A172 (cell line): ENCODE measurements around the gene SHROOM3. TPM values are rescaled to one million over a fixed set of nuclear protein-coding genes. Genes with fewer than 3 reads are reported as not detected.
"Not testable (repeated sequence)": the region's sequence is repeated elsewhere in the genome, so short reads cannot be mapped to it uniquely, and the experiment has no call there.

Experiments
- DNase-seq: peaks from one replicate; pipeline ENCODE4 v3.0.0-alpha.2; 2015; ENCODE audit warnings: low spot score
- total RNA-seq: library from RNA; depleted of rRNA; stranded (reverse); fragments of >200 nt; shearing (Covaris generic); gene quantifications from 2 replicates; pipeline ENCODE4 v1.2.3, GENCODE V29; 2014

Gene SHROOM3
- total RNA-seq, 1 experiment from 2014 or later, result 13.2 TPM

- DNase-seq, result no peak
Measured at GRCh38 chr4:76696109-76696508, 261.1 kb downstream of the SHROOM3 start.

- DNase-seq, result no peak
Measured at GRCh38 chr4:76697129-76697803, 262.2 kb downstream of the SHROOM3 start.

- DNase-seq, result no peak
Measured at GRCh38 chr4:76698141-76698540, 263.1 kb downstream of the SHROOM3 start.

GRCh38 chr4:76699751-76700310, 264.8 kb downstream of the SHROOM3 start:
- DNase-seq, result no peak

GRCh38 chr4:76702440-76703122, 267.6 kb downstream of the SHROOM3 start:
- no peak for DNase-seq

GRCh38 chr4:76703123-76703490, 268.1 kb downstream of the SHROOM3 start:
- peak; percentile 22 for DNase-seq

- peak; percentile 30 for DNase-seq
Measured at GRCh38 chr4:76703676-76704075, 268.6 kb downstream of the SHROOM3 start.

- DNase-seq, result peak; percentile 21
Measured at GRCh38 chr4:76704133-76704881, 269.3 kb downstream of the SHROOM3 start.

GRCh38 chr4:76705472-76705871, 270.4 kb downstream of the SHROOM3 start:
- no peak for DNase-seq

- no peak for DNase-seq
Measured at GRCh38 chr4:76706581-76706980, 271.6 kb downstream of the SHROOM3 start.

GRCh38 chr4:76708971-76709771, 274.1 kb downstream of the SHROOM3 start:
- no peak for DNase-seq

GRCh38 chr4:76709772-76710090, 274.7 kb downstream of the SHROOM3 start:
- no peak for DNase-seq

GRCh38 chr4:76712564-76712963, 277.5 kb downstream of the SHROOM3 start:
- DNase-seq, result no peak

- no peak for DNase-seq
Measured at GRCh38 chr4:76714226-76714625, 279.2 kb downstream of the SHROOM3 start.

- no peak for DNase-seq
Measured at GRCh38 chr4:76716020-76716419, 281.0 kb downstream of the SHROOM3 start.

GRCh38 chr4:76716658-76717057, 281.6 kb downstream of the SHROOM3 start:
- DNase-seq, result no peak

GRCh38 chr4:76717431-76717830, 282.4 kb downstream of the SHROOM3 start:
- no peak for DNase-seq

- DNase-seq, result no peak
Measured at GRCh38 chr4:76718021-76718420, 283.0 kb downstream of the SHROOM3 start.

- DNase-seq, result no peak
Measured at GRCh38 chr4:76718831-76719230, 283.8 kb downstream of the SHROOM3 start.

GRCh38 chr4:76720121-76720520, 285.1 kb downstream of the SHROOM3 start:
- DNase-seq, result no peak

GRCh38 chr4:76722146-76722545, 287.1 kb downstream of the SHROOM3 start:
- not testable (repeated sequence) for DNase-seq

- no peak for DNase-seq
Measured at GRCh38 chr4:76722838-76723237, 287.8 kb downstream of the SHROOM3 start.
